Progenitor cell of endocrine pancreas (in vitro differentiated cells): ENCODE results near the gene GBF1. TPM values are rescaled to one million over a fixed set of nuclear protein-coding genes. Genes with fewer than 3 reads are reported as not detected.

Source experiments
- DNase-seq: peaks from one replicate; pipeline ENCODE4 v3.0.0; 2021; ENCODE audit warnings: low spot score; ENCODE audit not compliant: unreplicated experiment
- H3K27ac Mint-ChIP-seq: 2 replicates; pipeline ENCODE4 v1.8.0; 2021; ENCODE audit warnings: mild to moderate bottlenecking, moderate library complexity, mixed read lengths
- H3K27me3 Mint-ChIP-seq: 2 replicates; pipeline ENCODE4 v1.8.0; 2021; ENCODE audit warnings: mixed read lengths
- H3K36me3 Mint-ChIP-seq: 2 replicates; pipeline ENCODE4 v1.8.0; 2022; ENCODE audit warnings: mixed read lengths; ENCODE audit not compliant: insufficient read depth
- H3K4me1 Mint-ChIP-seq: 2 replicates; pipeline ENCODE4 v1.8.0; 2021; ENCODE audit warnings: low read depth, mixed read lengths
- H3K4me3 Mint-ChIP-seq: 2 replicates; pipeline ENCODE4 v1.8.0; 2021; ENCODE audit warnings: low read depth, mild to moderate bottlenecking, moderate library complexity, mixed read lengths
- H3K9me3 Mint-ChIP-seq: 2 replicates; pipeline ENCODE4 v1.8.0; 2021; ENCODE audit warnings: low read depth, mixed read lengths
- total RNA-seq: library from RNA; stranded (reverse); gene quantifications from 2 replicates; pipeline ENCODE4 v1.2.1, GENCODE V29; 2021
- TF ChIP-seq, protein P1 (sequence below): fragments of 200-600 bp; sonication (generic); IDR thresholded peaks from one replicate; pipeline ENCODE4 v1.5.0; 2021; ENCODE audit warnings: antibody characterized with exemption, mild to moderate bottlenecking; ENCODE audit not compliant: unreplicated experiment

The GBF1 gene
- total RNA-seq, 1 donor from 2014 or later = 54.6 TPM

GRCh38 chr10:102327641-102328040 is 82.3 kb downstream of the GBF1 start:
- TF ChIP-seq, protein P1, sequence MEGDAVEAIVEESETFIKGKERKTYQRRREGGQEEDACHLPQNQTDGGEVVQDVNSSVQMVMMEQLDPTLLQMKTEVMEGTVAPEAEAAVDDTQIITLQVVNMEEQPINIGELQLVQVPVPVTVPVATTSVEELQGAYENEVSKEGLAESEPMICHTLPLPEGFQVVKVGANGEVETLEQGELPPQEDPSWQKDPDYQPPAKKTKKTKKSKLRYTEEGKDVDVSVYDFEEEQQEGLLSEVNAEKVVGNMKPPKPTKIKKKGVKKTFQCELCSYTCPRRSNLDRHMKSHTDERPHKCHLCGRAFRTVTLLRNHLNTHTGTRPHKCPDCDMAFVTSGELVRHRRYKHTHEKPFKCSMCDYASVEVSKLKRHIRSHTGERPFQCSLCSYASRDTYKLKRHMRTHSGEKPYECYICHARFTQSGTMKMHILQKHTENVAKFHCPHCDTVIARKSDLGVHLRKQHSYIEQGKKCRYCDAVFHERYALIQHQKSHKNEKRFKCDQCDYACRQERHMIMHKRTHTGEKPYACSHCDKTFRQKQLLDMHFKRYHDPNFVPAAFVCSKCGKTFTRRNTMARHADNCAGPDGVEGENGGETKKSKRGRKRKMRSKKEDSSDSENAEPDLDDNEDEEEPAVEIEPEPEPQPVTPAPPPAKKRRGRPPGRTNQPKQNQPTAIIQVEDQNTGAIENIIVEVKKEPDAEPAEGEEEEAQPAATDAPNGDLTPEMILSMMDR = no peak
- Mint-ChIP-seq H3K27ac (peak overlapping the region; percentile 33), H3K4me3 (no peak overlapping the region), H3K4me1 (peaks cover 13% of the 10 kb centered on the region), H3K36me3 (peaks cover 2% of the 10 kb centered on the region), H3K27me3 (no peaks in the 10 kb centered on the region), H3K9me3 (no peaks in the 10 kb centered on the region)
- no peak for DNase-seq

DNA sequence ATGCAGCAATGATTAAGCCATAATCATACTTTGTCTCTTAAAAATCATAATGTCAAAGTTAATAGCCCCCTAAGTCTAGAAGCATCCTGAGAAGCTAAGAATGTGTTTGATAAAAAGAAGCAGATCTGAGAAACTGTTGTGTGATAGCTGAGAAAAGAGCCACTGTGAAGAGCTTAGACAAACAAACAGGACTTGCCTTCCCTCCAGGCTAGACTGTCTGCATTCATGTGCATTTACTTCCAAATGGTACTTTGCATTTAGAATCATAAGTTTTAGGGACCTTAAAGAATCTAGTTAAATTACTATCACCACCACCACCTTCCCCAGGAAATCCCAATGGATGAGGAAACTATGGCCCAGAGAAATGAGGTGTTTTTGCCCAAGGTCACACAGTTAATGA is 87.4 kb downstream of the GBF1 start:
- Mint-ChIP-seq H3K27me3 (no peaks in the 10 kb centered on the region), H3K4me1 (peaks cover 14% of the 10 kb centered on the region), H3K9me3 (no peaks in the 10 kb centered on the region), H3K36me3 (peaks cover 4% of the 10 kb centered on the region), H3K4me3 (no peak overlapping the region), H3K27ac (no peak overlapping the region)
- no peak for DNase-seq
- TF ChIP-seq, protein P1 = no peak

DNA sequence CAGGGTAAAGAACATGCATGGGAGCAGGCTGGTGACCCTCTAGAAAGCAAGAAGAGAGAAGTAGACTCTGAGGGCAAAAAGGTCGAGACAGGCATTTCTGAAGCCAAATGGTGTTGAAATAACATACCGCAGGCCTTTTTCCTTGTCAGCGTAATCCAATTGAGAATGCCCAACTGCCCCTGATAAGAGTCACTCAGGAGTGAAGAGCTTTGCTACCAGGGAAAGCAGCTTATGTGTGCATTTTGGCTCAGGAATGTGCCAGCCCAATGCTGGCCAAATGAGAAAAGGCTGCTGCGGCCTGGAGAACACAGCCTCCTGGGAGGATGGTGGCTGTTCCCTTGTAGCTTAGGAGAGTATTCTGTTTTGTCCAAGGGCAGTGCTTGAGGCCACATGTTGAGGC is 88.8 kb downstream of the GBF1 start:
- Mint-ChIP-seq H3K4me3 (no peak overlapping the region), H3K36me3 (peaks cover 5% of the 10 kb centered on the region), H3K9me3 (no peaks in the 10 kb centered on the region), H3K4me1 (peaks cover 5% of the 10 kb centered on the region), H3K27ac (peak overlapping the region; percentile 3), H3K27me3 (no peaks in the 10 kb centered on the region)
- no peak for DNase-seq
- TF ChIP-seq, protein P1 = no peak

DNA sequence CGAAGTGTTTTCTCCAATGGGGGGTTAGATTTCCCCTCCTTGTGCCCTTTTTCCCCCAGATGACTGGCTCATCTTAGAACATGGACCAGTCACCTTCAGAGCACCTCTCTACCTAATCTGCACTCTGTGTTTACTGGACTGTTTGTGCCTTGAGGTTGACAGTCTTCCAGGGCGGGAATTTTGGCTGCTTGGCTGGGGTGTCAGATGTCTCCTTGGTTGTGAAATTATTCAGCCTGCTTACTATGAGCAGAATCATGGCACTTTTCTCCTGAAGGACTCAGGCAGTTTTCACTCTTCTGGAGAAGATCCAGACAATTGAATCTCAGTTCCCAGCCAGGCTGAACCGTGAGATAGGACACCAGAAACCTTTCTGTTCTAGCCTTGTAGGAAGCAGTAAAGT is 89.9 kb downstream of the GBF1 start:
- TF ChIP-seq, protein P1 = no peak
- no peaks in the 10 kb centered on the region for H3K27me3 Mint-ChIP-seq
- H3K9me3 Mint-ChIP-seq = no peaks in the 10 kb centered on the region
- H3K27ac Mint-ChIP-seq = peak overlapping the region; percentile 10
- peaks cover 4% of the 10 kb centered on the region for H3K4me1 Mint-ChIP-seq
- peaks cover 4% of the 10 kb centered on the region for H3K36me3 Mint-ChIP-seq
- no peak overlapping the region for H3K4me3 Mint-ChIP-seq
- no peak for DNase-seq

- Mint-ChIP-seq H3K36me3 (peaks cover 8% of the 10 kb centered on the region), H3K4me1 (peaks cover 6% of the 10 kb centered on the region), H3K9me3 (no peaks in the 10 kb centered on the region), H3K27ac (no peak overlapping the region), H3K27me3 (no peaks in the 10 kb centered on the region), H3K4me3 (no peak overlapping the region)
- no peak for DNase-seq
- TF ChIP-seq, protein P1 = no peak
Measured at GRCh38 chr10:102341038-102341688, 95.8 kb downstream of the GBF1 start.
